Activated CD8-positive, alpha-beta memory T cell treated with anti-CD3 and anti-CD28 coated beads, Interleukin-2, amount 50 U/mL, for 24 hours (primary cell): ENCODE results near the gene RPL36A.

Experiments
- DNase-seq: peaks from one replicate; pipeline ENCODE4 v3.0.0-alpha.2; 2020; ENCODE audit errors: extremely low read depth

The RPL36A gene

DNA sequence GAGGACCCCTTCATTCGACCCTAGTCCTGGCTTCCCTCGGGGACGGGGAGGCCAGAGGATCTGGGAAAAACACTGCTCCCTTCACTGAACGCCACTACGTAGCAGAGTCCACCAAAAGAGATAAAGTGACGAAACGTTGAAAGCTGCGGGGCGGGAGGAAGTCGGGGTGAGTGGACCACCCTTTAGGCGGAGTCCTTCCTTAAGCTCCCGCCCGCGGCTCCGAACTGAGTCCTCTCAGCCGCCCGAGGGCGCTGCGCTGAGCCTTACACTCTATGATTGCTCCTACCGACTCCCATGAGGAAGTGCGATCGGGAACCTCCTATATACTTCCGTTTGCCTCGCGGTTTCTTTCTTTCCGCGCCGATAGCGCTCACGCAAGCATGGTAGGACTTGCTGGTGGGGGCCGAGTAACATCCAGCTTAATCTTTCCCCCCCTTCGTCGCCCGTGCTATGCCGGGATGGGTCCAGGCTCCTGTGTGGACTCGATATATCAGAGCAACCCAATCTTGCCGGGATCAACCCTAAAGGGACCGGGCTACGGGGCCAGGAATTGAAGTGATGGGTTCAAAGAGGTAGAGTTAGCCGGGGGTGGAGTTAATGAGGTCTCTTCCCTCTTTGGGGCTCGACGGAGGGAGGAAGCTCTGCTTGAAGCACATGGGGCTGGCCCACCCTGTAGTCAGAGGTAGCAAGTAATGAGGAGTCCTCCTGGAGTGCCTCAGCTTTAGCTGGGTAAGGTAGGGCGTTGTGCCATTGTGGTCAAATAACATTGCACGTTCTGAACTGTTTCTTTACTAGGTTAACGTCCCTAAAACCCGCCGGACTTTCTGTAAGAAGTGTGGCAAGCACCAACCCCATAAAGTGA, at the start of gene RPL36A:
TSS of gene RPL36A (plus strand) at position 348 of the 862 bp plus-strand sequence. CDS start at position 381, 33 bp downstream.
- DNase-seq, result peak; percentile 57

DNA sequence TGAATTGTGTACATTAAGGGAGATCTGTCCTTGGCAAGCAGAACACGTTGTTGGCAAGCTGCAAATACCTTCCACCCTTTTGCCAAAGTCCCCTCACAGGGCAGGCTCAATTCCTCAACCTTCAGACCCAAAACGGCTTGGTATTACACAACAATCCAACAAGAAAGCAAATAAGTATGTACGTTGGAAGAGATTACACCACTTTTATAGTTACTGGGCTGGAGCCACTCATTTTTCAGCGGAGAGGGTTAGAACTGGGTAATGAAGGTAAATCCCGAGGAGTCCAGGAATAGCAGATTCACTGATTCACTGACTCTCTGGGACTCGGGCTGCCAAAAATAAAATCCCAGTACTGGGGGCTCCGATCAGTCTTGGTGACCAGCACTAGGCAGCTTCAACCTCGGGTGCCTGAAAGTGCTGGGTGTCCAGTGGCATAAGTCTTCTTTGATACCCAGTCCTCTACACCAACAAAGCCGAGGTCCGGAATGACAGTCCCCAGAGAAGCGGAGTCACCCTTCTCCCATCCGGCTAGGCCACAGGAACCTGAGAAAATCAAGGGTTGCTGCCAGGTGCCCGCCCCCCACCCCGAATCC, 42.9 kb upstream of the RPL36A start:
- DNase-seq, result no peak

DNA sequence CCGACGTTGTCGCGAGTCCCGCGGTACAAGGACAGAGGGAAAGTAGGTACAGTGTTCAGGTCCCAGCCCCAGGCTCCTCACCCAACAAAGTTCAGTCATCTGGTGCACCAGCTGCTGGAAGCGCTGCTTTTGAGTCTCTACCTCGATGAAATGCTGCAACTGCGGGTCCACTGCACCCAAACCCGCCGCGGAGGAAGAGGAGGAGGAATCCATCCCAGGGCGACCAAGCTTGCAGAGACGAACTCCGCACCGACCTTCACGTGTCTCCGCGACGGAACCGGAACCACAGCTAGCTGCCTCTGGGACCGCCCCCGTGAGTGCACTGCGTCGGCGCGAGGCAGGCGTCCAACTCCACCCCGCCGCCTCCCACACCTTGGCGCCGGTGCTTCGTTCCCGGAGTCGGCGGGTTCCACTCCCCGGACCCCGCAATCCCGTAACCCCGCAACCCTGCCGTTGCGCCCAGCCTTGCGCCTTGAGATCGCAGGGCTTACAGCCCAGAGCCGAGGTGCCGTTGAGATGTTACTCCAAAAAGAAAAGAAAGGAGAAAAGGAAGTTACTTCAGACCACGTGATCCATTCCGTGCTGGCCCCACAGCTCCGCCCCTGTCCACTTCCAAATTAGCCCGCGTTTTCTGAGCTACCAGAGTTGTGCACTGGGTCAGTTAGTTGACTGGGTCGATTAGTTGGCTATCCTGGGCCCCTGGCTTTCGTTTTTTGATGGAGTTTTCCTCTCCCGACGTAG, 42.2 kb upstream of the RPL36A start, which contains the start of gene TIMM8A:
TSS of gene TIMM8A (minus strand) at position 291 of the 741 bp plus-strand sequence. CDS start at position 213, 78 bp downstream.
- peak; percentile 30 for DNase-seq

DNA sequence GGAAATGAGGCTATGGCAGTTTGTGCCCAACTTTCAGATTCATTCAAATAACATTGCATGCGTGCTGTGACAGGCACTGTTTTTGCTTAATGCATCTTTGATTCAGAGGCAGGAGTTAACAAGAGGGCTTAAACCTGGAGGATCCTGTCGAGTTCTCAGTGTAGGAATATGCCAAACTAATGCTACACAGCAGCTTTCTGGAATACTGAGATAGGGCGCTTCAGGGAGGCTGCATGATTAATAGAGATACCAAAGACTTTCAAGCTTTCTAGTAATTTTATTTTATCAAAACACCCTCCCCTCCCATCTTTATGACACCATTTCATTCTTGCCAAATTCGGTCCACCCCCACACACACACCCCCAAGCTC, 41.6 kb upstream of the RPL36A start:
- DNase-seq, result no peak

DNA sequence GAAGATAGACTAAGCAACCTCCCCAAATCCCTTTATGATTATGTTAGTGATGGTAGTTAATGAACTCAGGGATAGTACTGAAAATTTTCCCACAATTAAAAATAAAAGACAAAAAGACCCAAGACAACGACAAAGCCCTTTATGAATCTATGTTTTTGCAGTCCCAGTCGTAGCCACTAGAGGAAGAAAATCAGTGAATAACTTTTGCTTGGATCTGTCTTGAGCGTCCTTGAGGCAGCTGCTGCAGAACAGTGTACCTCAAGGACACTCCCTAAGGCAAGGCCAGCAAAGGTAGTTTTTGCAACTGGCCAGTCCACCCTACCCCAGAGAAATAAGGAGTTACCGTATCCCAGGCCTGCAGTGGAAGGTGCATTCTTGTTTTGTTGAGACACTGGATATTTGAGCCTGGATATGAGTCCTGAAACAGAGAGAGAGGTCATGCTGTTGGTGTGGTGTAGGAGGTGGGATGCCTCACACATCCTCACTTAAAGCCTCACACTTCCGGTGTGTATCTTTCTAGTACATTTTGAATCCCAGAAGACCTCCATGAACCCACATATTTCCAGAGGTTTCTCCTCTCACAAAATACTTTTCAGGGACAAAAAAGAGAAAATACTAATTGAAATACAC, 33.5 kb upstream of the RPL36A start:
- DNase-seq, result no peak

DNA sequence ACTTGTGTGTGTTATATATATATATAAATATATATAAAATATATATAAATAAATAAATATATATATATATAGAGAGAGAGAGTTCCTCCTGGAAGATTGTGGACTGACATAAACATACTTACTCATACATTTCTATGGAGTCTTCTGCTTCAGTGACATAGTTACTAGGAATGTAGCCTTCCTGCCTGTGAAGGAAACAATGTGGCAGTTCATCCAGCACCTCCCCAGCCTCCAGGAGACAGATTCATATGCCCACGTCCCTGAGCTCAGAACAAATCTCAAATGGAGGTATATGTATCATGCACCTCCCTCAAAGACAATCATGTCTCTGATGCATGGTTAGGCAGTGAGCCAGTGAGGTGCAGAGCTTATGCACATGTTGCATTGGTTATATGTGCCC, 30.8 kb upstream of the RPL36A start:
- no peak for DNase-seq

DNA sequence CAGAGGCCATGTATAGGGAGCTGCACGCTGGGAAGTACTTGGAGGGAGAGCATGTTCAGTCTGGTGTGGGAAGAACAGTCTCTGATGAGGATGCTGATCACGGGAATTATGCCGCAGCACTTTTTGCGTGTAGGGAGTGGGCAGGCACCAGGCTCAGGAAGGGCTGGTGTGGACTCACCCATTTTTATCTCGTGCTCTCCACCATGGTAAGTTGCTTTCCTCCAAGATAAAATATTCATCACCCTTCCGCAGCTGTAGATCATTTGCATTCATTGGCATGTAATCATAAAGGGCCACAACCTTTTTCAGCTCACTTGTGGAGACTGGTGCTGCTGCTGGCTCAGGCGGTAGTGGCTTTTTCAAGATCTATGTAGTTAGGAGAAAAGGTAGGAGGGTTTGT, 30.4 kb upstream of the RPL36A start:
- DNase-seq, result no peak

DNA sequence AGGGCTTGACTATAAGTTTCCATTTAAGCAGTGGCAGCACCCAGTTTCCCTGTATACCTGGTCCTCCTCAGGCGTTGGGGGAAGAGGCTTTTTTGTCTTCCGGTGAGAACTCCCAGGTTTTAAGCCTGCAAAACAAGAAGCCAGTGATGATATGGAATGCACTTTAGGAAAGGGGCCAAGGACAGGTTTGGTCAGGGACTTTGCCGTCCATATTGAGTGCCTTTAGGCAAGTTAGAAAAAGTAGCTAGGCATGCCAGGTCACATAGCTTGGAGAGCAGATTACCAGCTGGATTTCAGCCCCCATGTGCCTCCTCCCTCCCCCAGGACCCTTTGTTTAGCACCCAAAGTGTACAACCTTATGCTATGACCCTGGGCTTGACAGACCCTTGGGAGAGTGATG, 28.7 kb upstream of the RPL36A start:
- no peak for DNase-seq

DNA sequence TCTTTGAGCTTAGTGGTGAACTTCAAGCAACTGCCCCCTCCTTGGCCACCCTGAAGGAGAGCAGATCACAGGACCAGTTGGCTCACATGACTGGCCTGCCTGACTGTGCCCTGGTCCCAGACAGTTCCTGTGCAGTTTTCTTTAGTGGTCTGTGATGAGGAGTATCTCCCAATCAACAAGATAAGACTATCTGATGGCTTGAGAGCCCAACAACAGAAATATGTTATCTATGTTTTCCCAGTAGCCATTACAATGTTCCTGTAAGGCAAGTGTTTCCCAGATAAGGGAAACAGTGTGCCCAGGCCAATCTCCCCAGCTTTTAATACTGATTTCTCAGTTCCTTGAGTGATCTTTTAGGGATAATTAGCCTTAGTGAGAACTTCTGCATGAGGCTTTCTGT, 28.1 kb upstream of the RPL36A start:
- no peak for DNase-seq

DNA sequence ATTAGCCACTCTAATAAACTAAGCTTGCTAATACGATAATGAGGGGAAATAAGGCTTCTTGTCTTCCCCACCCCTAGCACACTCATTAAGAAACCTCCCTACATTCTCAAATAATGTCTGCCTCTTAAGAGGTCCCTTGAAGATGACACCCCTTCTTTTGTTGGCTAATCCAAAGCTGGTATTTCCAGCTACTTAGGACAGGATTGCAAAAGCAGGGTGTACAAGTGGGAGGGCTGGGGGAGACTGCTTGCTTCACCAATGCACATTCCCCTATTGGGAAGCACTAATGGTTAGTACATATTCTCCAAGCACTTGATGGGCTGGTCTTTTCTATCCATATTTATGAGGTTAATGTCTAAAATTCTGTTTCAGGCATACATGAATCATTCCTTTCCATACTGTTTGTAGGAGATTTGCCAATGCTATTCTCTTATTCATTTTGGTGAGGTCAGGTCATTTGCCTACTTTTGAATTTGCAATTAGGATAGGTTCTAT, 25.5 kb upstream of the RPL36A start:
- DNase-seq, result no peak

DNA sequence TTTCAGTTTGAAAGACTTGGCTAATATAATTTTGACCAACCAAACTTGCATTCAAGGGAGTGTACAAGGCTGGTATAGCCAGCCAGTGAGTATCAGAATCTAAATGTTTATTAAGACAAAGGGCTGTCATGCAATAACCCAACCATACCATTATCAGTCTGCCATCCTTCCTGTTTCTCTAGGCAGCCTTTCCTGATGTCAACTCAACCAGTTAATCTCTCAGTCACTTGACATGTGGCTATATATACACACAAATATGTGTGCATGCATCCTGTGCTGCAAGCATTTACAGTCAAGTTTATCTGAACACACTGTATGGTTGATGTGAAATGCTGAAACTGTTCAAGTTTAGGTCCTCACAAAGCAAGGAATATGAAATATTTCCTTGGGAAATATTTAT, 22.0 kb upstream of the RPL36A start:
- no peak for DNase-seq

DNA sequence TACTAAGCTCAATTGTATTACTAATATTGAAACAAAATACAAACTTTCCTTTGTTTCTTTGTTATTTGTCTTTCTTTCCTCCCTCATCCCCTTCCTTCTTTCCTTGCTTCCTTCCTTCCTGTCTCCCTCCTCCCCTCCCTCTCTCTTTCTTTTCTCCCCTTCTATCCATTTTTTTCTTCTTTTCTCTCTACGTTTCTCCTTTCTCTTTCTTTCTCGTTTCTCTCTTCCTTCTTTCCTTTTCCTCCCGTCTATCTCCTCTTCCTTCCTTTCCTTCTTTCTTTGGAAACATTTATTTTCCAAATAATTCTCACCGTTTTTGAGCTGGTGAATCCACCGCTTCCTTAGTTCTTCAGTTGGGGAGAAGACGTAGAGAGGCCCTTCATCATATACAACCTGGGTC, 21.1 kb upstream of the RPL36A start:
- no peak for DNase-seq

DNA sequence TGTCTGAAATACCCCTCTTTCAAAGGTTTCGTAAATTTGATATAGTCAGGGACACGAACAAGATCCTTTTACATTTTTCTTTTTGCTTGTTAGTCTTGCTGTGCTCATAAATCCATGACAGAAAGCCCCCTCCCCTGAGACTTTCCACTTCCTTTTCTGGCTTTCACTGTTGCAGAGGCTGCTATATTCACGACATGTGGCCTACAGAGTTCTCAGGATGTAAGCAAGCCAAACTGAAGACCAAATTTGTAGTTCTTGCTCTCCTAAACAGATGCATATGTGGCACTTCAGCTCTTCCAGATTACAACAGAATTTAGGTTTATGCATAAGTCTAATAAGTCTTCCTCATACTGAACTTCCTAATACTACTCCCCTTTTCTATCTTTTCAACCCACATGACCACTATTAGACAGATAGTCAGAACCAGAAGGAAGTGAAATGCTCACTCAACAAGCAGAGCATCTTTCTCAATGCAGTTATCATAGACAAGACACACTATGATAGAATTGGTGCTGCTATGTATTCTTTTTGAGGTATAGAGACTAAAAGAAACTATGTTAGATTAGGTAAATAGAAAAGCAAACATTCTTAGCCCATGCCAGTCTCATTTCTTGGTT, 19.8 kb upstream of the RPL36A start:
- no peak for DNase-seq

DNA sequence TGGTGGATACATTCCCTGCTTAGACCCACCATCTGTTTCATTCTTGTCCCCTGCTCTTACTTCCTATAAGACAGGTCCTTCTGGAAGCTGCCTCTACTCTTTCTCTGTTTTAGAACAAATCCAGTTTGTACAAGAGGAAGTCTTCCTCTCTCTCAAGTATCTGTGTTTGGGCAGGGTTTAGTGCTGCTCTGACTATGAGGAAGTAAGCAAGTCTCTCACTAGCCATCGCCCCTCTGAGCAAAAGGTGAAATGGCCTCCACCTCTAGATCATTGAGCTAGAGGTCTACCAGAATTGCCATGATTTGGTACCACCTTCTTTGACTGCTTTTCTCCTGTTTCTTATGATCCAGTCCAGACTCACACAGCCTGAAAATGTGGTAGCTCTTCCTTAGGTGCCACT, 13.3 kb upstream of the RPL36A start:
- no peak for DNase-seq

DNA sequence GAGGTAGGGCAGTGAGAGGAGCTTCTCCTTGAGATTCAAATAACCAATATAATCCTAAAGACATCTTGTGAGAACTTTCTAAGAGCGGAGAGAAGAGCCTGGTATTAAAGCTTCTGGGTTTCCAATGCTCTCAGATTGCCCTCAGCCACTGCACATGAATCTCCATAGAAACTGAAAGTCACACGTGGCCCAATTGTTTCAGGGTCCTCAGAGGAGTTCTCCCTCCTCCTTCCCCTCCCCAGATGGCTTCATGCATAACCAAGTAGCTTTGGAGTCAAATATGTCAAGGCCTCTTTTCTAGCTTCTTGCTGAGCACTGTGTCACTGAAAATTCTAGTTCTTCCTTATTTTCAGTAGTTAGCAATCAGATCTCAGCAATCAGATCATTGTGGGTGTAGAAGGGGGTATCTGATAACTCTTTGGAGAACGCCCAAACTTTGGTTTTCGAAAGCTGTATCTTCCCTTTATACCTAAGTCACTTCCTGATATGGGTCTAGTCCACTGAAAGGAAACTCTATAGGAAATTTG, 7.1 kb upstream of the RPL36A start:
- DNase-seq, result no peak

DNA sequence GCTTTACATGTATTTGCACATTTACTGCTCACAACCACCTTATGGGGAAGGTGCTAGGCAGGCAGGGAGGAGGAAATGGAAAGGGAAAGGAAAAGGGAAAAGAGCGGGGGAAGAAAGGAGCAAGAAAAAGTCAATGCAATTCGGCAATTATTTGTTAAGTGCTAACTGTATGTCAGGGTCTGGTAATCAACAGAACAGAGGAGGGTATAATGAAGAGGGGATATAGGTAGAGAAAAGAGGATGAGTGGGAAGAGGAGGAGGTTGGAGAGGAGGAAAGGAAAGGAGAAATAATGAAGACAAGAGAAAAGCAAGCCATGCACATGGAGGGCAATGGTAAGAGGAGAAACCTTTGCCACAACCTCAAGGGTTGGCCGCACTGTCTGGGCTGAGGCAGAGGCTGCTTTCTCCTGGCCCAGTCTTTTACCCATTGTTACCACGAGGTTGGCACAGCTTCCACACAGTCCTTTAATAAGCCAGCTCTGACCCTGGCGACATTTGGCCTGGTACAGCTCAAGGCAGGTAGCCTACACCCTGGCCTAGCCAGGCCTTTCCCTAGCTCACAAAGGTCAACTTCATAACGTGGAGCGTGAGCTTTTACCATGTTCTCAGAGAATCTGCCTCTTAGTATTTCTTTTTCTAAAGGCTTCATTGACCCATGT, 5.7 kb upstream of the RPL36A start:
- no peak for DNase-seq

DNA sequence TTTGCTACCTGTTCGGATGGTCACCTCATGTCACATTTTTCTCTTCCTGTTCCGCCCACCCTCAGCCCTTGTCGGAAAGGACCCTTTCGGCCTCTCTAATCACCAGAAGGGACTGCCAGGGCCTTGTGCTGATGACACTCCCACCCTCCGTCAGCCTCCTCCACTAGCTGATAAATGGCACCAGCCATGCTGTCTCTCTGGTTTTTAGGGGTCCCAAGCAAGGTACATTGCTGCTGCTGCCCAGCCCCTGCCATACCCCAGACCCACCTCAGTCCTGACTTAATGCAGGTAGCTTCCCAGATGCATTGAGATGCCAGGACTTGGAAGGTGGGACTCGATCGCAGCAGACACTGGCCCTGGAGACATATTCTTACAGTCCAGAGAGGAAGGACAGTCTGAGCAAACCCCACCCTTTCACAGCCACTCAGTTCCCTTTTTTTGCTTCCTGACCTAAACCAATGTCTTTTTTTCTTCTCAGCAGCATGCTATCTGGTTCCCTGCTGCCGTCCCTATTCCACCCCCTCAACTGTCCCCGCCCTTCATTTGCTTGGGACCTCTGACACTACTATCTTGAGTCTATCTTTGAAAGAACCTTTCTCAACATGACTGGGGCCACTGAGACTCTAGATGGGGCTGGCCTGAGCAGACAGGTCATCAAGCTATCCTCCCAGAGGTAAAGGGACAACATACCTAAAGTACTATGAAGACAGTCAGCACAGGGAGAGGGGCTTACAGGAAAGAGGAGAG, 4.8 kb upstream of the RPL36A start, which contains the start of gene BTK:
TSS of gene BTK (minus strand) at position 397 of the 747 bp plus-strand sequence. CDS start 10,907 bp downstream, outside the sequence.
- DNase-seq, result no peak

DNA sequence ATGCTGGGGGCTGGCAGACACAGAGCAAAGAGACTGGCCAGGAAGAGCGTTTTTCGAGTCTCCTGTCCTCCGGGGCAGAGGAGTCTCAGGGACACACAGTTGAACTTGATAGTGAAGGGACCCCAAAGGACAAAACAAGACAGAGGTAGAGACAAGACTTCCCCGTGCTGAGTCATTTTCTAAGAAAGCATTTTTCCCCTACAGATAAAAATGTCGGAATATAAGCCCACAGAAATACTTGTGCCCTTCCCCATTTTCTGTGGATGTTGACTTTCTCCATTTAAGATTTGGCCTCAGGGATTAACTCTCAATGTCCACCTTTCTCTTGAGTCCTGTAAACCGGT, 4.3 kb upstream of the RPL36A start:
- no peak for DNase-seq

DNA sequence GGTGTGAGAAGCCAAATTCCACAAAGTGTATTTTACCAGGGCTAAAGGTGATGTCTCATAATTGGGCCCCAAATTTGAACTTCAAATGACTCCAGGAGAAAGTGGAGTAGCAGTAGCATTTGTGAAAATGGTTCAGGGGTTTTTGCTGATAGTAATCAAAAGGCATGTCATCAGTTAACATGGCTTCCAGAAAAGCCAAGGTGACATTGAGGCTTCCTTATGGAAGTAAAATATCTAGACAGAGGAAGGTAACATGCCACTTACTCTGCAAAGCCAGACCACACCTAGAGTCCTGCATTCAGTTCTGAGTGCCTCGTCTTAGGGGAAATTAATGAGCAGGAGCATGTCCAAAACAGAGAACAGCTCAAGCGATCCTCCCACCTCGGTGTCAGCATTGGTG, 2.2 kb upstream of the RPL36A start:
- no peak for DNase-seq

DNA sequence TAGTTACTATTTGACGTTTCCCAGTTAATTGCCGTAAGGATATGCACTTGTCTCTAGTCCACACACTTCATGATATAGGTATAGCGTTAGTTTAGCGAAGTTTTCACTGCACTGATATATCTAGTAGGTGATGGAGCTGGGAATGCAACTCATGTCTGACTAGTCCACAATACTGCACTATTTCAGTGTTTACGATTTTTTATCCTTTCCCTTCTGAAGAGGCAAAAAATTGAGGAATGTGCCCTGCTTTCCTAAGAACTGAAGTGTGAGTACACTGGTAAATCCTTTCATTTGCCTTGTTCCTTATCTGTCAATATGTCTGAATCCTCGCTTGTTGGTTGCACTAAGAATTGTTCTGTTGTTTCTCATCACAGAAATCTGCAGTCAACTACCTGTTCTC, 1.0 kb downstream of the RPL36A start:
- DNase-seq, result no peak
